Measurements from ENCODE around the gene KLK3.

- TF ChIP-seq CTCF (conservative IDR thresholded peaks at IDR 0.05; ENCODE audit: low read depth, low read length) (no peak), EZH2phosphoT487 (IDR thresholded peaks at IDR 0.05; ENCODE audit: borderline replicate concordance, low read length) (no peak)
Observed at GRCh38 chr19:50891253-50891625, 36.5 kb downstream of the KLK3 start.
